Measurements from ENCODE around the gene CXCL8.

DNA sequence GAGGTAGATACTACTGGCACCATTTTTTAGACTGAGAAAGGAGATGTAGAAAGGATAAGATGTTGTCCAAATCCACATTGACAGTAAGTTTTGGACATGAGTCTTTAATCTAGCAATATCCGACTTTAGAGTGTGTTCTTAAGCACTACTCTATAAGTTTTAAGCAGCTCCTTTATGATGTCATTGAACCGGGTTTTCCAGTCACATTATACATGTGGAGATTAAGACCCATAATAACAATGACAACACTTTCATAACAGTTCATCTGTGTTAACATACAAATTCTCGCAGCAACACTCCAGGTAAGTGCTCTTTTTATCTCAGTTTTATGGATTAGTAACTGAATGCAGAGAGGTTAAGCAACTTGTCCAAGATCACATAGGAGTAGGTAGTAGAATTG, 30.3 kb upstream of the CXCL8 start:
- no peak for TF ChIP-seq JUN (IDR thresholded peaks at IDR 0.05; ENCODE audit: borderline replicate concordance, insufficient read depth, insufficient read length, low read depth)
- no peak for TF ChIP-seq POLR2A (IDR thresholded peaks at IDR 0.05; ENCODE audit: low read depth, low read length)
- TF ChIP-seq, protein P1, sequence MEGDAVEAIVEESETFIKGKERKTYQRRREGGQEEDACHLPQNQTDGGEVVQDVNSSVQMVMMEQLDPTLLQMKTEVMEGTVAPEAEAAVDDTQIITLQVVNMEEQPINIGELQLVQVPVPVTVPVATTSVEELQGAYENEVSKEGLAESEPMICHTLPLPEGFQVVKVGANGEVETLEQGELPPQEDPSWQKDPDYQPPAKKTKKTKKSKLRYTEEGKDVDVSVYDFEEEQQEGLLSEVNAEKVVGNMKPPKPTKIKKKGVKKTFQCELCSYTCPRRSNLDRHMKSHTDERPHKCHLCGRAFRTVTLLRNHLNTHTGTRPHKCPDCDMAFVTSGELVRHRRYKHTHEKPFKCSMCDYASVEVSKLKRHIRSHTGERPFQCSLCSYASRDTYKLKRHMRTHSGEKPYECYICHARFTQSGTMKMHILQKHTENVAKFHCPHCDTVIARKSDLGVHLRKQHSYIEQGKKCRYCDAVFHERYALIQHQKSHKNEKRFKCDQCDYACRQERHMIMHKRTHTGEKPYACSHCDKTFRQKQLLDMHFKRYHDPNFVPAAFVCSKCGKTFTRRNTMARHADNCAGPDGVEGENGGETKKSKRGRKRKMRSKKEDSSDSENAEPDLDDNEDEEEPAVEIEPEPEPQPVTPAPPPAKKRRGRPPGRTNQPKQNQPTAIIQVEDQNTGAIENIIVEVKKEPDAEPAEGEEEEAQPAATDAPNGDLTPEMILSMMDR (IDR thresholded peaks at IDR 0.05; ENCODE audit: extremely low read depth in 1 of 2, insufficient read depth in 1 of 2, low read depth in 1 of 2, low read length in 2 of 2): no peak
- TF ChIP-seq, protein P2, sequence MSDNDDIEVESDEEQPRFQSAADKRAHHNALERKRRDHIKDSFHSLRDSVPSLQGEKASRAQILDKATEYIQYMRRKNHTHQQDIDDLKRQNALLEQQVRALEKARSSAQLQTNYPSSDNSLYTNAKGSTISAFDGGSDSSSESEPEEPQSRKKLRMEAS (IDR thresholded peaks at IDR 0.05; ENCODE audit: insufficient read depth, insufficient read length): no peak
